Measurements from ENCODE around the gene DCAF5.

- no peak for TF ChIP-seq POLR2A (IDR thresholded peaks at IDR 0.05)
- TF ChIP-seq, protein P1, sequence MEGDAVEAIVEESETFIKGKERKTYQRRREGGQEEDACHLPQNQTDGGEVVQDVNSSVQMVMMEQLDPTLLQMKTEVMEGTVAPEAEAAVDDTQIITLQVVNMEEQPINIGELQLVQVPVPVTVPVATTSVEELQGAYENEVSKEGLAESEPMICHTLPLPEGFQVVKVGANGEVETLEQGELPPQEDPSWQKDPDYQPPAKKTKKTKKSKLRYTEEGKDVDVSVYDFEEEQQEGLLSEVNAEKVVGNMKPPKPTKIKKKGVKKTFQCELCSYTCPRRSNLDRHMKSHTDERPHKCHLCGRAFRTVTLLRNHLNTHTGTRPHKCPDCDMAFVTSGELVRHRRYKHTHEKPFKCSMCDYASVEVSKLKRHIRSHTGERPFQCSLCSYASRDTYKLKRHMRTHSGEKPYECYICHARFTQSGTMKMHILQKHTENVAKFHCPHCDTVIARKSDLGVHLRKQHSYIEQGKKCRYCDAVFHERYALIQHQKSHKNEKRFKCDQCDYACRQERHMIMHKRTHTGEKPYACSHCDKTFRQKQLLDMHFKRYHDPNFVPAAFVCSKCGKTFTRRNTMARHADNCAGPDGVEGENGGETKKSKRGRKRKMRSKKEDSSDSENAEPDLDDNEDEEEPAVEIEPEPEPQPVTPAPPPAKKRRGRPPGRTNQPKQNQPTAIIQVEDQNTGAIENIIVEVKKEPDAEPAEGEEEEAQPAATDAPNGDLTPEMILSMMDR (IDR thresholded peaks at IDR 0.05) = peak; percentile 10 to 70 (median 51)
Observed at GRCh38 chr14:69002069-69002468, 150.8 kb downstream of the DCAF5 start.
